Left kidney (tissue), 2 donors: Measurements from ENCODE around the gene HOXB3. TPM values are rescaled to one million over a fixed set of nuclear protein-coding genes. Genes with fewer than 3 reads are reported as not detected.
A peak's percentile ranks its signal among the peaks of the same experiment; 100 is the strongest.
"Not testable (repeated sequence)": the region's sequence is repeated elsewhere in the genome, so short reads cannot be mapped to it uniquely, and the experiment has no call there.

Experiments used
- DNase-seq: peaks from one replicate; pipeline ENCODE4 v3.0.0-alpha.2; 2013
- polyA plus RNA-seq: library from polyadenylated mRNA; unstranded; fragments of 120-200 nt; gene quantifications from one replicate; pipeline ENCODE4 v1.2.1, GENCODE V29; 2013; ENCODE audit not compliant: insufficient read length

Gene HOXB3
- polyA plus RNA-seq, 1 donor, result 224 TPM

GRCh38 chr17:48528153-48528935 lies 61.7 kb downstream of the HOXB3 start:
- DNase-seq, result no peak

GRCh38 chr17:48527547-48527932 lies 62.5 kb downstream of the HOXB3 start:
- DNase-seq, result no peak

- DNase-seq, result no peak
Measured at GRCh38 chr17:48526608-48527546, 63.2 kb downstream of the HOXB3 start.

DNA sequence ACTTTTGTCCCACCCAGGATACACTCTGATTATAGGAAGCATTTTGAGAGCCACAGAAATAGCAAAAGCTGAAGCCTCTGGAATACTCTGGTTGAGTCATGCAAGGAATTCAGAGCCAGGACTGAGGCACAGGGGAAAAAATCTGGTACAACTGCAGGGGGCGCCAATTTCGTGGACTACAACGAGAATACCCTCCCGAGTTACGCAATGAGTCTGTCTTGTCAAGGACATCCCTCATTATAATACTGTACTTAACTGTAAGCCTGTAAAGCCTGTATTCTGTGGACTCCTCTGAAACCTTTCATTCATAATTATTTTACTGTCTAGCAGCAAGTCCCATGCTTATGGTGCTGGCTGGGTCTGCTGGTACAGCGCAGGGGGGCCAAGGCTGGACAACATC lies 67.0 kb downstream of the HOXB3 start:
- no peak for DNase-seq

GRCh38 chr17:48522031-48522653 lies 67.9 kb downstream of the HOXB3 start:
- peak; percentile 86 for DNase-seq

DNA sequence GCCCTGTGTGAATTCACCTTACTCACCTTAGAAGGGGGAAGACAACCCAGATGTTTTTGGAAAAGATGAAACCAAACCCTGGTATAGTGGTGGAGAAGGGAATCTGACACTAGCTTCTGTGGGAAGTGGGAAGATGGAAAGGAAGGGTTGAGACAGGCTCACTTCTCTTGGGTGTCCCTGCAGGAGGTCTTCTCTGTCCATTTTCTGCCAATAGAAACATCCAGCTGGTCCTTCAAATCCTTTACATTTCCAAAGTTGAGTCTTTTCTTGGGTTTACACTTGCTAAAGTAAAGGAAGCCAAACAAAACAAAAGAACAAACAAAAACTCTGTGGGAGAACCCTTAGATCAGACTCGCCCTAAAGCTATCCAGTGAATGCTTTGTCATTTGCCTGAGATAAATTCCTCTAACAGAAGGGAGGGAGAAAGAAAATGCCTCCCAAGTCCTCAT lies 69.4 kb downstream of the HOXB3 start:
- DNase-seq, result no peak

DNA sequence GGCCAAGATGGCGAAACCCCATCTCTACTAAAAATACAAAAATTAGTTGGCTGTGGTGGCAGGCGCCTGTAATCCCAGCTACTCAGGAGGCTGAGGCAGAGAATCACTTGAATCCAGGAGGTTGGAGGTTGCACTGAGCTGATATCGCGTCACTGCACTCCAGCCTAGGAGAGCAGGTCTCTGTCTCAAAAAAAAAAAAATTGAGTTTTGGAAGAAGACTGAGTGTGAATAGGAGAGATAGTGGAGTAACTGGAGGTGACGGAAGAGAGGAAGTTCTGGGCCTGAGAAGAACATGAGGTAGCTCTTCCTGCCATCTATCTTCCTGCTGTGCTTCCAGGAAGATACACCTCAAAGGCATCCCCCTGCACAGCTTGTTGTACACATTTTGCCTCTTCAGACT lies 70.6 kb downstream of the HOXB3 start:
- DNase-seq, result no peak

DNA sequence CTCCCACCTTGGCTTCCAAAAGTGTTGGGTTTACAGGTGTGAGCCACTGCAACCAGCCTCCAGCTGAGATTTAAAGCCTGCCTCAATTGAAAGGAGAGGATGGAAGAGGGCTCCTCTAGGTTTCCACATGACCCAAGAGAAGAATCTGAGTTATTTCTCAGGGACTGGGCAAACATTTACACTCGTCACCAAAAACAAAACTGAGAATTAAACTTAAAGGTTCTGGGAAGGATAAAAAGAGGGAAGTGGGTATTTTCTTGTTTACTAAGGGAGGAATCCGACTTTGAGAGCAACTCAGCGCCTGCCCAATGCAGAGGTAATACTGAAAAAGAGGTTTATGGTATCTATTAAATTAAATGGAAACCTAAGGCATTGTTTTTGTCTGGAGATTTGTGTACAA lies 72.6 kb downstream of the HOXB3 start:
- DNase-seq, result no peak

- DNase-seq, result no peak
Measured at GRCh38 chr17:48515925-48516900, 73.8 kb downstream of the HOXB3 start.

DNA sequence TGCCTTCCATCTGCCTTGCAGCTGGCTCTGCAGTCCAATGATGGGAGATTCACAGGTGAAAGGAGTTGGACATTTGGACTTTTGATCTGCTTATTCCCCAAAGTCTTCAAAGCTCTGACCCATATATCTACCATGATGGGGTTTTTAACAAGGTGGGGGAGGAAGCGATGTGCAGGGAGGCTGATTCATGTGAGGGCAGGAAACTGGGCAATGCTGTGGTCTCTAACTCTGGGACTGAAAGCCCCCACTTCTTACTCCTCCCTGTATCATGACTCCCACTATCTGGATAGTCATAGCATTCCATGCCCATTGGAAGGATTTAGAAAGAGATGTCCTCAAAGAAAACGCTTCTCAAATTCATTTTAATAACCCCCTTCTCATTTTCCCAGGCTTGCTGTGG lies 75.6 kb downstream of the HOXB3 start:
- no peak for DNase-seq

DNA sequence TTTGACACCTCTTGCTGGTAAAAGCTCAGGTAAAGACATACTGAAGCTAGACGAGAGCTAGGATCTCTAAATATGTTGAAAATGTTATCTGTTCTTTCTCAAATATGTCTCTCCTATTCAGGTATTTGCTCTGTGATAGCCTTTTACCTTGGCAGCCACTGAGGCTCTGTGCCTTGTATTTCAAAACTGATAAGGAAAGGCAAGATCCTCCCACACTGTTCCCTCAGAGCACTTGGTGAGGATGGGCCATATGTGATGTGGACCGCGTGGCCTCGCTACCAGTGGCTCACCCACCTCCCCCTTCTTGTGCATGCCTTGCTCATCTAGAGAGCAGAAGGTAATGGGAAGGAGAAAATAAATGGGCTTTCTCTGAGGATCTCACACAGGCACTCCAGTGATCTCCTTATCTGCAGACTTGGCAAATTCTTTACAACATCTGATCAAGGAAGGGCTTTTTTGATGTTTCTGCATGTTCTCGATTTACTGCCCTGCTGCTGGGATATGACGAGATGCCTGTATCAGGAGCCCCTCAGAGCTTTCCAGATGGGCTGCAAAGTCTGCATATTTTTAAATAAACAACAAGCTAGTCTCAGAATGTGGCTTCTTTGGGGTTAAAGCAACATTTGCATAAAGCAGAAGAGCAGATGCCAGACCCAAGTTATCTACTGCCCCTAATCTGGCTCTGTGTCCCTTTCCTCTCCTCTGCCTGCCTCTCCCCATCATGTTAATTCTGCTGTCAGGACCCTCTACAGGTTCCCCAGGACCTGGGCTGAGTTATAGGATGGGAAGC lies 76.2 kb downstream of the HOXB3 start:
- no peak for DNase-seq

GRCh38 chr17:48513097-48513496 lies 76.9 kb downstream of the HOXB3 start:
- DNase-seq, result no peak

GRCh38 chr17:48510761-48511604 lies 79.1 kb downstream of the HOXB3 start:
- no peak for DNase-seq

DNA sequence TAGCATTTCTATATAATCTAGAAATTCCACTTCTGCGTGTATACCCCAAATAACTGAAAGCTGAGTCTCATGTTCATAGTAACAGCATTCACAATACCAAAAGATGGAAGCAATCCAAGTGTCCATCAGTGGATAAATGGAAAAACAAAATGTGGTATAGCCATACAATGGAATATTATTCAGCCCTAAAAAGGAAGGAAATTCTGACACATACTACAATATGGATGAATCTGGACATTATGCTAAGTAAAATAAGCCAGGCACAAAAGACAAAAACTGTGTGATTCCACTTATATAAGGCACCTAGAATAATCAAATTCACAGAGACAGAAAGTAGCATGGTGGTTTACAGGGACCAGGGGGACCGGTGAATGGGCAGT lies 79.7 kb downstream of the HOXB3 start:
- no peak for DNase-seq

- DNase-seq, result not testable (repeated sequence)
Measured at GRCh38 chr17:48509708-48510107, 80.3 kb downstream of the HOXB3 start.

- DNase-seq, result no peak
Measured at GRCh38 chr17:48506246-48506645, 83.8 kb downstream of the HOXB3 start.

GRCh38 chr17:48505788-48506187 lies 84.3 kb downstream of the HOXB3 start:
- no peak for DNase-seq

DNA sequence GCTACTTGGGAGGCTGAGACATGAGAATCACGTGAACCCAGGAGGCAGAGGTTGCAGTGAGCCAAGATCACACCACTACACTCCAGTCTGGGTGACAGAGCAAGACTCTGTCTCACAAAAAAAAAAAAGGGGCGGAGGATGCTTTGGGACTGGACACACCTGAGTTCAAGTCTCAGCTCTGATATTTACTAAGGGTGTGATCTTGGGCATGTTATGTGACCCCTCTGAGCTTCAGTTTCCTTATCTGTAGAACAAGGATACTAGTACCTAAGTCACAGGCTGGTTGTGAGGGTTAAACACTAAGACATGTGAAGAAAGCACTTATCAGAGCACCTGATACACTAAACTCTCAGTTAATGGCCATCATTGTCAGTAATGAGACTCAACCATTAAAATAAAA lies 85.1 kb downstream of the HOXB3 start:
- no peak for DNase-seq

DNA sequence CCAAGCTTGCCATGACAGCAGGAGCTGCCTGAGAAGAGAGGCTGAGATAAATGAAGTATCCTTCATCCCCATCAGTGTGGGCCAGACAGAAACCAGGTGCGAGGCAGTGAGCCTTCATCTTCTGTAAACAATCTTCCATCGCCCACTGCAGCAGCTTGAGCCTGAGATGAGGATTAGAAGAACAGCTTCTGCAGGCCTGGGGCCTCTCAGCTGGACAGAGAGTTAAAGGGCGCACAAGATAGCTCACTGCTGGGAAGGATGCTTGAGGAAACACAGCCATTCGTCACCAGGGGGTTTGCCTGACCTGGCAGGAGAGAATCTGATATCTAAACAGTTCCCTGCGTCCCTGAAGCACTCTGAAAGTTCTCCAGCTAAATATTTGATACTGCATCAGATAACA lies 86.3 kb downstream of the HOXB3 start:
- no peak for DNase-seq

GRCh38 chr17:48502901-48503300 lies 87.1 kb downstream of the HOXB3 start:
- no peak for DNase-seq
